ENCODE measurements around the gene HNRNPA3. TPM values are rescaled to one million over a fixed set of nuclear protein-coding genes. Genes with fewer than 3 reads are reported as not detected.

HNRNPA3 gene
- total and polyA plus RNA-seq, 2 of the 13 experiments (the other 11 are each of a cell fraction or from before 2014, with no cell fraction given): 73.3 to 97.7 TPM

- TF ChIP-seq ZBTB25 (CRISPR knock-in tag; IDR thresholded peaks at IDR 0.05) (peak; percentile 72), HBP1 (CRISPR knock-in tag; IDR thresholded peaks at IDR 0.05; ENCODE audit: low read depth) (0 out of 2 replicates have a peak, but pooled peaks have one; percentile 59), ZNF24 (IDR thresholded peaks at IDR 0.05) (no peak), ZBTB7B (CRISPR knock-in tag; IDR thresholded peaks at IDR 0.05) (peak; percentile 84), ZNF362 (CRISPR knock-in tag; IDR thresholded peaks at IDR 0.05; ENCODE audit: borderline replicate concordance) (peak; percentile 33; the same call in 1 of the 2 replicates), ZBTB3 (CRISPR knock-in tag; IDR thresholded peaks at IDR 0.05; ENCODE audit: borderline replicate concordance, low read depth) (0 out of 2 replicates have a peak, but pooled peaks have one; percentile 35), ZNF274 (CRISPR knock-in tag; IDR thresholded peaks at IDR 0.05) (no peak), PREB (CRISPR knock-in tag; IDR thresholded peaks at IDR 0.05) (no peak), ZNF232 (CRISPR knock-in tag; IDR thresholded peaks at IDR 0.05; ENCODE audit: borderline replicate concordance) (peak; percentile 65; the same call in 1 of the 2 replicates), POLR2A (IDR thresholded peaks at IDR 0.05; ENCODE audit: insufficient read depth in 1 of 2, low read depth in 2 of 2, low read length in 2 of 2) (peak; percentile 32 to 40; a peak in 2 of 4 replicates), ZFP1 (CRISPR knock-in tag; IDR thresholded peaks at IDR 0.05) (0 out of 2 replicates have a peak, but pooled peaks have one; percentile 31), ZNF253 (CRISPR knock-in tag; IDR thresholded peaks at IDR 0.05; ENCODE audit: borderline replicate concordance) (no peak), ZSCAN21 (CRISPR knock-in tag; IDR thresholded peaks at IDR 0.05; ENCODE audit: borderline replicate concordance) (0 out of 2 replicates have a peak, but pooled peaks have one; percentile 46), BRF2 (CRISPR knock-in tag; IDR thresholded peaks at IDR 0.05) (0 out of 2 replicates have a peak, but pooled peaks have one; percentile 51), SYNCRIP (IDR thresholded peaks at IDR 0.05; ENCODE audit: insufficient read depth, low read depth, low read length) (no peak), ZNF839 (CRISPR knock-in tag; IDR thresholded peaks at IDR 0.05; ENCODE audit: borderline replicate concordance) (no peak), BCL3 (CRISPR knock-in tag; IDR thresholded peaks at IDR 0.05) (no peak), SIX4 (CRISPR knock-in tag; IDR thresholded peaks at IDR 0.05) (peak; percentile 65), CEBPG (CRISPR knock-in tag; IDR thresholded peaks at IDR 0.05) (peak; percentile 64), SIX1 (CRISPR knock-in tag; IDR thresholded peaks at IDR 0.05; ENCODE audit: borderline replicate concordance) (peak; percentile 92), KDM5A (IDR thresholded peaks at IDR 0.05; ENCODE audit: borderline replicate concordance, low read length) (no peak)
Measured at GRCh38 chr2:177188482-177189469, 23.8 kb upstream of the HNRNPA3 start (continued).

Data from HepG2 (cell line).